Tibial nerve (tissue), 4 donors: ENCODE data around the gene MSRB1. TPM values are rescaled to one million over a fixed set of nuclear protein-coding genes. Genes with fewer than 3 reads are reported as not detected.

Experiments used
- DNase-seq, 2 donors: peaks; one replicate each; pipeline ENCODE4 v3.0.0-alpha.2; 2019; ENCODE audit warnings: low spot score in 2 of 2
- H3K27ac ChIP-seq, 4 donors: fragments of 200-600 bp; sonication (generic) in 3 of 4; one replicate each; pipeline ENCODE4 v1.5.1; 2017 to 2019; ENCODE audit warnings: mild to moderate bottlenecking in 1 of 4
- H3K27me3 ChIP-seq, 2 donors: fragments of 200-600 bp; sonication (generic) in 1 of 2; one replicate each; pipeline versions ENCODE4 v1.5.1 to v1.6.0; 2017 to 2019
- H3K36me3 ChIP-seq, 3 donors: fragments of 200-600 bp; sonication (generic); one replicate each; pipeline ENCODE4 v1.5.1; 2018 to 2019
- H3K4me1 ChIP-seq, 4 donors: fragments of 200-600 bp; sonication (generic) in 3 of 4; one replicate each; pipeline ENCODE4 v1.5.1; 2017 to 2019
- H3K4me3 ChIP-seq, 4 donors: fragments of 200-600 bp; sonication (generic) in 3 of 4; one replicate each; pipeline ENCODE4 v1.5.1; 2017 to 2019; ENCODE audit warnings: mild to moderate bottlenecking in 1 of 4, moderate library complexity in 1 of 4
- H3K9me3 ChIP-seq, 4 donors: fragments of 200-600 bp; sonication (generic) in 3 of 4; one replicate each; pipeline ENCODE4 v1.5.1; 2017 to 2019
- CTCF ChIP-seq, 5 experiments: fragments of 200-600 bp in 3 of 5; fragments of 450-650 bp in 2 of 5; sonication (generic) in 3 of 5; IDR thresholded peaks; one replicate each; pipeline ENCODE4 v1.5.1; 2016 to 2019; ENCODE audit warnings: antibody characterized with exemption in 5 of 5, mild to moderate bottlenecking in 3 of 5, moderate library complexity in 2 of 5
- EP300 ChIP-seq, 2 donors: sonication (generic); formaldehyde crosslinking; IDR thresholded peaks; one replicate each; pipeline ENCODE4 v1.6.1; 2017; ENCODE audit warnings: antibody characterized with exemption in 2 of 2, mild to moderate bottlenecking in 1 of 2
- POLR2A ChIP-seq, 2 donors: fragments of 450-650 bp; IDR thresholded peaks; one replicate each; pipeline ENCODE4 v1.6.1; 2017; ENCODE audit warnings: antibody characterized with exemption in 2 of 2, mild to moderate bottlenecking in 2 of 2, moderate library complexity in 2 of 2
- WGBS, 2 donors: methylation state at CpG; one replicate each; pipeline ENCODE4 v1.1.5; 2018; 5-methylcytosine and 5-hydroxymethylcytosine counted together
- total RNA-seq, 4 donors: library from RNA; depleted of rRNA; stranded (reverse); fragments of >200 nt; gene quantifications; one replicate each; pipeline ENCODE4 v1.1.0, GENCODE V29; 2016

Gene MSRB1
- total RNA-seq, 4 donors from 2014 or later: 22.5 to 46.1 (median 30.3) TPM

- Histone ChIP-seq H3K36me3 (peaks cover 0 to 22% (median 0%) of the 10 kb centered on the region in 3 donors), H3K4me1 (peaks cover 0 to 39% (median 16%) of the 10 kb centered on the region in 4 donors), H3K9me3 (no peaks in the 10 kb centered on the region), H3K27me3 (peaks cover 0 to 47% of the 10 kb centered on the region in 2 donors), H3K4me3 (peak overlapping the region in 2 of 4 donors; percentile 22 to 31), H3K27ac (peak overlapping the region in 1 of 4 donors; percentile 55)
- WGBS, 2 donors: 3 to 7% methylated on average over 32 to 40 of the region's 50 CpGs
- TF ChIP-seq POLR2A (IDR thresholded peaks at IDR 0.05) (no peak), CTCF (IDR thresholded peaks at IDR 0.05) (no peak), EP300 (IDR thresholded peaks at IDR 0.05) (no peak)
- DNase-seq: no peak
Observed at GRCh38 chr16:1990351-1991134, 47.5 kb upstream of the MSRB1 start.

GRCh38 chr16:1990101-1990350 lies 47.0 kb upstream of the MSRB1 start:
- H3K4me1 ChIP-seq: peaks cover 0 to 44% (median 20%) of the 10 kb centered on the region in 4 donors

GRCh38 chr16:1989209-1990100 lies 46.5 kb upstream of the MSRB1 start, which contains the start of gene SYNGR3:
Gene SYNGR3, plus strand, starts transcription at chr16:1989970. Its CDS starts 133 bp downstream, at chr16:1990103.
- TF ChIP-seq EP300 (IDR thresholded peaks at IDR 0.05) (no peak), CTCF (IDR thresholded peaks at IDR 0.05) (no peak), POLR2A (IDR thresholded peaks at IDR 0.05) (no peak)
- Histone ChIP-seq H3K4me3 (peak within 1 kb of the TSS in 2 of 4 donors; percentile 22 to 31), H3K27ac (peak within 1 kb of the TSS in 1 of 4 donors; percentile 55), H3K36me3 (peaks cover 0 to 26% (median 0%) of the 10 kb centered on the region in 3 donors), H3K27me3 (peaks cover 0 to 47% of the 10 kb centered on the region in 2 donors), H3K9me3 (no peaks in the 10 kb centered on the region), H3K4me1 (peaks cover 0 to 50% (median 26%) of the 10 kb centered on the region in 4 donors)
- DNase-seq: no peak
- WGBS, 2 donors: 8 to 9% methylated on average over 13 to 48 of the region's 67 CpGs

More at GRCh38 chr16:1990101-1990350, 47.0 kb upstream of the MSRB1 start:
- Histone ChIP-seq H3K27me3 (peaks cover 0 to 47% of the 10 kb centered on the region in 2 donors), H3K9me3 (no peaks in the 10 kb centered on the region), H3K36me3 (peaks cover 0 to 26% (median 0%) of the 10 kb centered on the region in 3 donors), H3K4me3 (peak overlapping the region in 1 of 4 donors; percentile 22), H3K27ac (no peak overlapping the region)
- no peak for DNase-seq
- 0% methylated on average over 4 of the region's 25 CpGs for WGBS, 2 donors
- TF ChIP-seq POLR2A (IDR thresholded peaks at IDR 0.05) (no peak), CTCF (IDR thresholded peaks at IDR 0.05) (no peak), EP300 (IDR thresholded peaks at IDR 0.05) (no peak)

GRCh38 chr16:1987198-1987597 lies 44.2 kb upstream of the MSRB1 start:
- Histone ChIP-seq H3K4me1 (peaks cover 0 to 55% (median 30%) of the 10 kb centered on the region in 4 donors), H3K36me3 (peaks cover 0 to 26% (median 0%) of the 10 kb centered on the region in 3 donors), H3K4me3 (no peak overlapping the region), H3K9me3 (no peaks in the 10 kb centered on the region), H3K27me3 (peaks cover 0 to 42% of the 10 kb centered on the region in 2 donors), H3K27ac (no peak overlapping the region)
- WGBS, 2 donors: 84 to 86% methylated on average over 9 to 10 of the region's 10 CpGs
- no peak for TF ChIP-seq CTCF (IDR thresholded peaks at IDR 0.05)
- TF ChIP-seq POLR2A (IDR thresholded peaks at IDR 0.05): no peak
- TF ChIP-seq EP300 (IDR thresholded peaks at IDR 0.05): no peak
- no peak for DNase-seq
